ENCODE measurements around the gene PAQR9.

Gene PAQR9

DNA sequence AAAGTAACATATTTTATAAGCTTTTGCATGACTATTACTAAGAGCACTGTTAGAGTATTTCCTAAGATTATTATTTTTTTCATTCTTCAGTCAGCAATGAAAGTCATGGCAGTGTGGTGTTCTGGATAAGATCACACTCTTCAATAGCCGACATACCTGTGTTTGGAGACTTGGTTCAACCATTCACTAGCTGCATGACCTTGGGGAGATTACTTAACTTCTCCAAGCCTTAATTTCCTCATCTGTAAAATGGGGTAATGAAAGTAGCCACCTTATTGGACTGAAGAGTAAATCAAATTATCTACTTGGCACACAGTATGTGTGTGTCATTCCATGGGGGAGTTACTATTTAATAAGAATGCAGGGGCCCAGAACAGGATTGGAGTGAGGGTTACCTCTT, 50.0 kb downstream of the PAQR9 start:
- DNase-seq = no peak

GRCh38 chr3:142912402-142913172, 50.9 kb downstream of the PAQR9 start:
- no peak for DNase-seq

Data from right forelimb (tissue), 1 donor.